Natural killer cell (primary cell): ENCODE results near the gene PDE6B. TPM values are rescaled to one million over a fixed set of nuclear protein-coding genes. Genes with fewer than 3 reads are reported as not detected.

ENCODE experiments used
- ATAC-seq, 3 donors: fragments of 150-1000 bp in 2 of 3; fragments of 200-7000 bp in 1 of 3; cut with Tn5 transposase; 1 replicate in 1 of 3; 2 replicates in 2 of 3; pipeline ENCODE4 v1.10.0; 2021; ENCODE audit warnings: mild to moderate bottlenecking in 2 of 3, moderate library complexity in 2 of 3
- DNase-seq, 2 donors: peaks; one replicate each; pipeline versions ENCODE4 v3.0.0 to v3.0.0-alpha.2; 2013 to 2021; ENCODE audit warnings: mixed read lengths in 1 of 2
- H3K27ac ChIP-seq: one replicate; pipeline ENCODE4 v1.5.1; 2013; ENCODE audit warnings: mild to moderate bottlenecking, low read length
- H3K27me3 ChIP-seq: one replicate; pipeline ENCODE4 v1.6.1; 2013; ENCODE audit warnings: low read length; ENCODE audit not compliant: control insufficient read depth, insufficient read depth
- H3K36me3 ChIP-seq: one replicate; pipeline ENCODE4 v1.6.1; 2013; ENCODE audit warnings: low read length; ENCODE audit not compliant: control insufficient read depth, insufficient read depth
- H3K4me1 ChIP-seq: one replicate; pipeline ENCODE4 v1.6.1; 2013; ENCODE audit warnings: low read length; ENCODE audit not compliant: control insufficient read depth, insufficient read depth
- H3K4me3 ChIP-seq: one replicate; pipeline ENCODE4 v1.5.1; 2013; ENCODE audit warnings: low read length
- H3K9me3 ChIP-seq: one replicate; pipeline ENCODE4 v1.6.1; 2013; ENCODE audit warnings: low read length; ENCODE audit not compliant: control insufficient read depth, insufficient read depth
- H3K27ac Mint-ChIP-seq, 2 donors: one replicate each; pipeline ENCODE4 v1.8.0; 2022; ENCODE audit warnings: mild to moderate bottlenecking in 2 of 2, mixed read lengths in 2 of 2, moderate library complexity in 1 of 2
- H3K27me3 Mint-ChIP-seq, 2 donors: one replicate each; pipeline ENCODE4 v1.8.0; 2022; ENCODE audit warnings: low read depth in 2 of 2, mixed read lengths in 2 of 2
- H3K36me3 Mint-ChIP-seq: one replicate; pipeline ENCODE4 v1.8.0; 2022; ENCODE audit warnings: mixed read lengths
- H3K4me1 Mint-ChIP-seq, 2 donors: one replicate each; pipeline ENCODE4 v1.8.0; 2022; ENCODE audit warnings: mixed read lengths in 2 of 2
- H3K4me3 Mint-ChIP-seq: one replicate; pipeline ENCODE4 v1.8.0; 2022; ENCODE audit warnings: mild to moderate bottlenecking, moderate library complexity, mixed read lengths
- H3K9me3 Mint-ChIP-seq, 2 donors: one replicate each; pipeline ENCODE4 v1.8.0; 2022; ENCODE audit warnings: mixed read lengths in 2 of 2
- CTCF ChIP-seq: fragments of 200-600 bp; IDR thresholded peaks from one replicate; pipeline ENCODE4 v1.8.0; 2022; ENCODE audit warnings: antibody characterized with exemption
- WGBS: methylation state at CpG from one replicate; pipeline ENCODE4 v1.1.7; 2013; ENCODE audit warnings: missing lambda C conversion rate; ENCODE audit not compliant: insufficient coverage; 5-methylcytosine and 5-hydroxymethylcytosine counted together
- intact Hi-C: fragments of 100-400 bp; cut with micrococcal nuclease; formaldehyde crosslinking; loops from one replicate; pipeline ENCODE4 v1.14.2; 2022
- total RNA-seq, 4 donors: library from RNA; stranded (reverse); fragments of 120-200 nt in 1 of 4; gene quantifications; one replicate each; pipeline versions ENCODE4 v1.2.3 to v1.2.4, GENCODE V29; 2013 to 2022

PDE6B gene
- total RNA-seq, 3 donors from 2014 or later (not counting 1 experiment from before 2014, with no cell fraction given) = 15.8 to 18.8 (median 17.2) TPM

GRCh38 chr4:628821-629635 is 3.7 kb downstream of the PDE6B start:
- H3K27me3 ChIP-seq = no peaks in the 10 kb centered on the region
- H3K4me3 Mint-ChIP-seq = no peak overlapping the region

GRCh38 chr4:629636-629914 is 4.2 kb downstream of the PDE6B start:
- 93% methylated on average over 9 of the region's 9 CpGs for WGBS
- Mint-ChIP-seq H3K27ac (no peak overlapping the region), H3K27me3 (peaks cover 0 to 2% of the 10 kb centered on the region in 2 donors), H3K36me3 (no peaks in the 10 kb centered on the region), H3K4me3 (no peak overlapping the region), H3K4me1 (no peaks in the 10 kb centered on the region), H3K9me3 (peaks cover 0 to 2% of the 10 kb centered on the region in 2 donors)
- H3K4me3 ChIP-seq = no peak overlapping the region
- H3K27ac ChIP-seq = no peak overlapping the region
- no peaks in the 10 kb centered on the region for H3K9me3 ChIP-seq
- TF ChIP-seq CTCF = no peak
- ATAC-seq (no peak), DNase-seq (no peak)
- intact Hi-C loops = no loop called here
- no peaks in the 10 kb centered on the region for H3K4me1 ChIP-seq
- H3K36me3 ChIP-seq = no peaks in the 10 kb centered on the region
- H3K27me3 ChIP-seq = no peaks in the 10 kb centered on the region

More at GRCh38 chr4:628821-629635, 3.7 kb downstream of the PDE6B start:
- no peak for TF ChIP-seq CTCF
- H3K36me3 ChIP-seq = no peaks in the 10 kb centered on the region
- Mint-ChIP-seq H3K9me3 (peaks cover 0 to 2% of the 10 kb centered on the region in 2 donors), H3K27ac (no peak overlapping the region), H3K4me1 (peaks cover 0 to 4% of the 10 kb centered on the region in 2 donors), H3K36me3 (no peaks in the 10 kb centered on the region), H3K27me3 (peaks cover 0 to 2% of the 10 kb centered on the region in 2 donors)
- ATAC-seq = no peak
- DNase-seq = no peak
- H3K4me1 ChIP-seq = no peaks in the 10 kb centered on the region
- no peaks in the 10 kb centered on the region for H3K9me3 ChIP-seq
- no peak overlapping the region for H3K4me3 ChIP-seq
- 87% methylated on average over 27 of the region's 27 CpGs for WGBS
- intact Hi-C loops = no loop called here
- H3K27ac ChIP-seq = no peak overlapping the region

- Histone ChIP-seq H3K27me3 (no peaks in the 10 kb centered on the region), H3K4me1 (no peaks in the 10 kb centered on the region), H3K9me3 (no peaks in the 10 kb centered on the region), H3K27ac (no peak overlapping the region), H3K36me3 (no peaks in the 10 kb centered on the region), H3K4me3 (no peak overlapping the region)
- ATAC-seq (no peak), DNase-seq (no peak)
- peaks cover 0 to 2% of the 10 kb centered on the region in 2 donors for H3K9me3 Mint-ChIP-seq
- TF ChIP-seq CTCF = no peak
- no peaks in the 10 kb centered on the region for H3K4me1 Mint-ChIP-seq
- H3K27me3 Mint-ChIP-seq = peaks cover 0 to 2% of the 10 kb centered on the region in 2 donors
- intact Hi-C loops = no loop called here
- 81% methylated on average over 20 of the region's 20 CpGs for WGBS
- H3K4me3 Mint-ChIP-seq = no peak overlapping the region
- H3K36me3 Mint-ChIP-seq = no peaks in the 10 kb centered on the region
- no peak overlapping the region for H3K27ac Mint-ChIP-seq
These were observed 4.7 kb downstream of the PDE6B start for GRCh38 chr4:629915-630641.
